Adipocyte (in vitro differentiated cells): ENCODE measurements around the gene ILF3.

ENCODE experiments used
- DNase-seq: peaks from one replicate; pipeline ENCODE4 v3.0.0-alpha.2; 2015; ENCODE audit warnings: low read depth
- H3K27me3 ChIP-seq: replicated peaks from 2 replicates; pipeline ENCODE4 v1.7.0; 2013; ENCODE audit warnings: mild to moderate bottlenecking, low read length, moderate library complexity; ENCODE audit not compliant: control insufficient read depth, insufficient read depth
- H3K36me3 ChIP-seq: 2 replicates; pipeline ENCODE4 v1.7.0; 2013; ENCODE audit warnings: low read length, mild to moderate bottlenecking, moderate library complexity; ENCODE audit not compliant: control insufficient read depth, insufficient read depth, severe bottlenecking
- H3K4me1 ChIP-seq: 2 replicates; pipeline ENCODE4 v1.7.0; 2013; ENCODE audit warnings: mild to moderate bottlenecking, low read length, moderate library complexity; ENCODE audit not compliant: control insufficient read depth, insufficient read depth
- H3K4me3 ChIP-seq: 2 replicates; pipeline ENCODE4 v1.7.0; 2013; ENCODE audit warnings: mild to moderate bottlenecking, low read length, moderate library complexity
- H3K9ac ChIP-seq: 2 replicates; pipeline ENCODE4 v1.7.0; 2013; ENCODE audit warnings: mild to moderate bottlenecking, low read length, moderate library complexity
- H3K9me3 ChIP-seq: 2 replicates; pipeline ENCODE4 v1.7.0; 2013; ENCODE audit warnings: mild to moderate bottlenecking, low read length, moderate library complexity; ENCODE audit not compliant: control insufficient read depth

ILF3 gene

GRCh38 chr19:10625003-10625761 lies 29.0 kb upstream of the ILF3 start, which contains the start of gene SLC44A2:
Gene SLC44A2 (plus strand): TSS chr19:10625553. CDS start chr19:10625634, 81 bp downstream.
- Histone ChIP-seq H3K27me3 (no peaks in the 10 kb centered on the region), H3K4me1 (peaks cover 7% of the 10 kb centered on the region), H3K4me3 (peak within 1 kb of the TSS; percentile 82), H3K9me3 (no peaks in the 10 kb centered on the region), H3K36me3 (peaks cover 6% of the 10 kb centered on the region), H3K9ac (peak within 1 kb of the TSS; percentile 78)
- peak; percentile 90 for DNase-seq

GRCh38 chr19:10625762-10626138 lies 28.4 kb upstream of the ILF3 start:
- Histone ChIP-seq H3K9me3 (no peaks in the 10 kb centered on the region), H3K4me1 (peaks cover 5% of the 10 kb centered on the region), H3K27me3 (no peaks in the 10 kb centered on the region), H3K4me3 (peak overlapping the region; percentile 82), H3K9ac (peak overlapping the region; percentile 78), H3K36me3 (peaks cover 6% of the 10 kb centered on the region)
- no peak for DNase-seq

GRCh38 chr19:10631874-10632273 lies 22.3 kb upstream of the ILF3 start:
- H3K4me3 ChIP-seq: no peak overlapping the region
- no peak overlapping the region for H3K9ac ChIP-seq
- H3K9me3 ChIP-seq: no peaks in the 10 kb centered on the region
- H3K36me3 ChIP-seq: peaks cover 35% of the 10 kb centered on the region
- H3K27me3 ChIP-seq: no peaks in the 10 kb centered on the region
- no peaks in the 10 kb centered on the region for H3K4me1 ChIP-seq
- no peak for DNase-seq

GRCh38 chr19:10634430-10634829 lies 19.7 kb upstream of the ILF3 start:
- Histone ChIP-seq H3K4me1 (peaks cover 5% of the 10 kb centered on the region), H3K27me3 (no peaks in the 10 kb centered on the region), H3K9ac (no peak overlapping the region), H3K36me3 (peaks cover 42% of the 10 kb centered on the region), H3K4me3 (no peak overlapping the region), H3K9me3 (no peaks in the 10 kb centered on the region)
- DNase-seq: no peak

GRCh38 chr19:10634963-10635362 lies 19.2 kb upstream of the ILF3 start:
- Histone ChIP-seq H3K9ac (no peak overlapping the region), H3K27me3 (no peaks in the 10 kb centered on the region), H3K9me3 (no peaks in the 10 kb centered on the region), H3K36me3 (peaks cover 42% of the 10 kb centered on the region), H3K4me3 (no peak overlapping the region), H3K4me1 (peaks cover 10% of the 10 kb centered on the region)
- DNase-seq: no peak

GRCh38 chr19:10636304-10636972 lies 17.7 kb upstream of the ILF3 start:
- no peaks in the 10 kb centered on the region for H3K9me3 ChIP-seq
- no peak overlapping the region for H3K9ac ChIP-seq
- H3K36me3 ChIP-seq: peaks cover 38% of the 10 kb centered on the region
- H3K4me3 ChIP-seq: no peak overlapping the region
- H3K27me3 ChIP-seq: no peaks in the 10 kb centered on the region
- peaks cover 12% of the 10 kb centered on the region for H3K4me1 ChIP-seq
- no peak for DNase-seq

GRCh38 chr19:10637894-10638293 lies 16.3 kb upstream of the ILF3 start:
- no peaks in the 10 kb centered on the region for H3K9me3 ChIP-seq
- H3K9ac ChIP-seq: no peak overlapping the region
- peaks cover 12% of the 10 kb centered on the region for H3K4me1 ChIP-seq
- peaks cover 32% of the 10 kb centered on the region for H3K36me3 ChIP-seq
- no peak overlapping the region for H3K4me3 ChIP-seq
- DNase-seq: no peak
- no peaks in the 10 kb centered on the region for H3K27me3 ChIP-seq

- no peak overlapping the region for H3K4me3 ChIP-seq
- H3K36me3 ChIP-seq: peaks cover 28% of the 10 kb centered on the region
- H3K9ac ChIP-seq: no peak overlapping the region
- H3K9me3 ChIP-seq: no peaks in the 10 kb centered on the region
- no peaks in the 10 kb centered on the region for H3K27me3 ChIP-seq
- DNase-seq: no peak
- peaks cover 22% of the 10 kb centered on the region for H3K4me1 ChIP-seq
Measured at GRCh38 chr19:10639836-10640235, 14.3 kb upstream of the ILF3 start.

GRCh38 chr19:10640361-10640760 lies 13.8 kb upstream of the ILF3 start:
- DNase-seq: no peak
- no peaks in the 10 kb centered on the region for H3K9me3 ChIP-seq
- no peak overlapping the region for H3K4me3 ChIP-seq
- H3K4me1 ChIP-seq: peaks cover 22% of the 10 kb centered on the region
- H3K27me3 ChIP-seq: no peaks in the 10 kb centered on the region
- no peak overlapping the region for H3K9ac ChIP-seq
- H3K36me3 ChIP-seq: peaks cover 22% of the 10 kb centered on the region

GRCh38 chr19:10641248-10641647 lies 12.9 kb upstream of the ILF3 start:
- Histone ChIP-seq H3K4me1 (peaks cover 22% of the 10 kb centered on the region), H3K4me3 (no peak overlapping the region), H3K9ac (no peak overlapping the region), H3K36me3 (peaks cover 18% of the 10 kb centered on the region), H3K9me3 (no peaks in the 10 kb centered on the region), H3K27me3 (no peaks in the 10 kb centered on the region)
- DNase-seq: no peak

GRCh38 chr19:10642473-10643171 lies 11.5 kb upstream of the ILF3 start:
- H3K4me3 ChIP-seq: no peak overlapping the region
- H3K27me3 ChIP-seq: no peaks in the 10 kb centered on the region
- H3K4me1 ChIP-seq: peaks cover 22% of the 10 kb centered on the region
- peaks cover 7% of the 10 kb centered on the region for H3K36me3 ChIP-seq
- H3K9me3 ChIP-seq: no peaks in the 10 kb centered on the region
- DNase-seq: no peak
- H3K9ac ChIP-seq: no peak overlapping the region
